Stimulated activated CD4-positive, alpha-beta T cell treated with anti-CD3 and anti-CD28 coated beads, Interleukin-15, amount 100 ng/mL, for 48 hours (primary cell): ENCODE data around the gene TARM1.

Source experiments
- DNase-seq, 2 donors: peaks; one replicate each; pipeline ENCODE4 v3.0.0-alpha.2; 2020; ENCODE audit warnings: low read depth in 2 of 2

The TARM1 gene

DNA sequence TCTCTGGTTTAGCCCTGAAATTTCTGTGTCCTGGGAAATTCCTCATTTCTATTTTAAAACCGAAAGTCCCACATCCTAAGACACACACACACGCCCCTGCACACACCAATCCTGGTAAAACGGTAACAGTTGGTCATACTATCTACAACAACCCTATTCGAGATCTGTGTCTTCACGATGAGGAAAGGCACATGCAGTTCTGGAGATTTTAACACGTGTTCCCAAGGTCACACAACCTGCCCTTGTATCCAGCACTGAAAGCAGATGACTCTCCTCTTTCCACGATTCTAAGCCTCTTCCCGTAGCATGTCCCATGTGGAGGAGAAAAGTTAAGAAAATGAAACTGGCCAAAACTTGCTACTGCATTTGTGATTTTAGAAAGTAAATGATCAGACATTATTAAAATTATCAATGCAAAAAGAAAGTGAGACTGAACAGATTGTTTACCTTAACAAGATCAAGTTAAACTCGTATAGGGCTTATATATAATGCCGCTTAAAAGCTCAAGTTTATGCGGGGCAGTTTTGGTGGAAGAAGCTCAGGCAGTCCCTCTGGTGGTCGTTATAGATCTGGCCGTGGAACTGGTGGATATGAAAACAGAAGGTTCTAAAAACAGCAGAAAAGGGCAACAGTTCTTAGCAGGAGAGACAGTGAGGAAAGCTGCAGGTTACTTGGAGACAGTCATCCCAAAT lies 50.1 kb downstream of the TARM1 start:
- DNase-seq = no peak

DNA sequence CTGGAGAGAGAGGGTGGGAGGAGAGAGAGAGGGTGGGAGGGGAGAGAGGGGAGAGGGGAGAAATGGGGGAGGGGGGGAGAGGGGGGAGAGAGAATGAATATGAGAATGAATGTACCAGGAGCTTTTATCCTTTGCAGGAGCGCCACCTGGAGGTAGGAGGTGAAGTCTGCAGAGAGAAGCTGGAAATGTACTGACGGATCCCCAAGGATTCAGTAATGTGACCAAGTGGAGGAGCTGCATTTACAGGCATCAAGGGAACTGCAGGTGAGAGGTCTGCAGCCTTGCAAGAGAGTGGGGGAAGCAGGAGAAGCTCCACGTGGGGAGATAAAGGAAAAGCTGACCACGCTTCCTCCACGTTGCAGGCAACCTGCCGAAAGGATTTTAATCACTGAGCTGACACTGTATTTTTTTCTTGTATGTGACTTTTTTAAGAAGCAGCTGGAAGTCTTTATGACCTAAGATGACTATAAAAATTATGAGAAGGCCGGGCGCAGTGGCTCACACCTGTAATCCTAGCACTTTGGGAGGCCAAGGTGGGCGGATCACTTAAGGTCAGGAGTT lies 51.2 kb downstream of the TARM1 start:
- peak; percentile 12 to 27 for DNase-seq

DNA sequence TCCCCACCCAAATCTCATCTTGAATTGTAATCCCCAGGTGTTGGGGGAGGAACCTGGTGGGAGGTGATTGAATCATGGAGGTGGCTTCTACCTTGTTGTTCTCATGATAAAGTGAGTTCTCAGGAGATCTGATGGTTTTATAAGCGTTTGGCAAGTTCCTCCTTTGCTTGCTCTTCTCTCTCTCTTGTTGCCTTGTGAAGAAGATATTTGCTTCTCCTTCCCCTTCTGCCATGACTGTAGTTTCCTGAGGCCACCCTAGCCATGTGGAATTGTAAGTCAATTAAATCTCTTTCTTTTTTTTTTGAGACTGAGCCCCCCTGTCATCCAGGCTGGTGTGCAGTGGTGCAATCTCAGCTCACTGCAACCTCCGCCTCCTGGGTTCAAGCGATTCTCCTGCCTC lies 51.9 kb downstream of the TARM1 start:
- DNase-seq = no peak

DNA sequence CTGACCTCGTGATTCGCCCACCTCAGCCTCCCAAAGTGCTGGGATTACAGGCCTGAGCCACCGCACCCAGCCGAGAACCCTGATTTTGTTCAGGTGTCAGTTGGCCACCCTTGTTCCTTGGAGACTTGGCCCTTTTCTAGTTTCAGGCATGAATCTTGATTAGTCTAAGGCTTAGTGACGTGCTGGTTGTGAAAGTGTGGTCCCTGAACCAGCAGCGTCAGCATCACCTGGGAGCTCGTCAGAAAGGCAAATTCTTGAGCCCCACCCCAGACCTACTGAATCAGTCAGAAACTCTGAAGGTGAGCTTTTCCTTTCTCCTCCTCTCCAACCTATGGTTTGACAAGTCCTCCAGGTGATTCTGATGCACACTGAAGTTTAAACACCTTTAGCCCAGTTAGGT lies 54.5 kb downstream of the TARM1 start:
- no peak for DNase-seq

DNA sequence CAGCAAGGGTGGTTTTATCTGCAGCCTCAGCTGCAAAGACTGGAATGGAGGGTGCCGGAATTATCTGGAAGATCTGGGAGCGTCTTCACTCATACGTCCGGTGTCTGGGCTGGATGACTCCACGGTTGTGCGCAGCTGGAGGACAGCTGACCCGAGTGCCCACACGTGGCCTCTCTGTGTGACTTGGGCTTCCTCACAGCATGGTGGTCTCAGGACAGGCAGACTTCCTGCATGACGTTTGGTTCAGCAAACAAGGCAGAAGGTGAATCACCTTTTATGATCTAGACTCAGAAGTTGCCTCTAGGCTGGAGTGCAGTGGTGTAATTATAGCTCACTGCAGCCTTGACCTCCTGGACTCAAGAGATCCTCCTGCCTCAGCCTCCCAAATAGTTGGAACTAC lies 56.5 kb downstream of the TARM1 start:
- no peak for DNase-seq

DNA sequence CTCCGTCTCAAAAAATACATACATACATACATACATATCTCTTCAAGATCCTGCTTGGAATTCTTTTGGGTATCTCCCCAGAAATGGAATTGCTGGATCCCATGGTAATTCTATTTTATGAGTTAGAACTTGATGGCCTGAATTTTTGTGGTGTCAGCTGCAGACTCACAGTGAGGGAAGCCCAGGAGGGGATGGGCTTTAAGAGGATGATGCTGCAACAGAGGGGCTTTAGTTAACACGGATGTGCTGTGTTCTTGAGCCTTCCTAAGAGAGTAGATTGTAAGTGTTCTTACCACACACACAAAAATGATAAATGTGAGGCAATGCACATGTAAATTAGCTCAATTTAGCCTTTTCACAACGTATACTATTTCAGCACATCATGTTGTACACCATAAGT lies 58.0 kb downstream of the TARM1 start:
- no peak for DNase-seq

DNA sequence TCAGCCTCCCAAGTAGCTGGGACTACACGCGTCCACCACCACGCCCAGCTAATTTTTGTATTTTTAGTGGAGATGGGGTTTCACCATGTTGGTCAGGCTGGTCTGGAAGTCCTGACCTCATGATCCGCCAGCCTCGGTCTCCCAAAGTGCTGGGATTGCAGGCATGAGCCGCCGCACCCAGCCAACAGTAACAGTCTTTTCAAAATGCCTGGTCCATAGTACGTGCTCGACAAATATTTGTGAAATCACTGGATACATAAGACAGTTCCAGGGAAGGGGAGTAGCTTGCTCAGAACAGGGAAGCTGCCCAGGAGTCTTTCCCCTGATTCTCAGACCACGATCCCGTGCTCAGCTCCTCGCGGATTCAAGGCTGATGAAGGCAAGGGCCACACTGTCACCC lies 59.2 kb downstream of the TARM1 start:
- DNase-seq = no peak

DNA sequence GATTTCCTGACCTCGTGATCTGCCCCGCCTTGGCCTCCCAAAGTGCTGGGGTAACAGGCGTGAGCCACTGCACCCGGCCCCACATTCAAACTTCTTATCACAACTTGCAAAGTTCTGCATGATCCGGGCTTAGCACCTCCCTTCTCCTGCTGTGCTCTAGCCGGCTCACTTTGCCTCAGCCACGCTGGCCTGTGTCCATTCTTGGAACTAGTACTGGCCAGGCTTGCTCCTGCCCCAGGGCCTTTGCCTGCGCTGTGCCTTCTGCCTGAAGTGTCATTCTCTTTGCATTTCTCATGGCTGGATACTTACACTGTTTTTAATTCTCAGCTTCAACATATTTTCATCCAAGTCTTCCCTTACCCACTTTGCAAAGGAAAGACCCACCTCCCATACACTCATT lies 59.8 kb downstream of the TARM1 start:
- DNase-seq = no peak
